HEK293T (cell line): ENCODE measurements around the gene EPB41L4B.

Experiments
- CTBP1 ChIP-seq: fragments of 450-650 bp; IDR thresholded peaks from 2 replicates; pipeline ENCODE4 v1.6.1; 2016; ENCODE audit warnings: borderline replicate concordance
- ELF4 ChIP-seq: fragments of 450-650 bp; IDR thresholded peaks from 2 replicates; pipeline ENCODE4 v1.6.1; 2017; ENCODE audit warnings: antibody characterized with exemption
- LEF1 ChIP-seq: fragments of 450-650 bp; IDR thresholded peaks from 2 replicates; pipeline ENCODE4 v1.6.1; 2017; ENCODE audit warnings: mild to moderate bottlenecking, borderline replicate concordance
- SUZ12 ChIP-seq: fragments of 450-650 bp; IDR thresholded peaks from 2 replicates; pipeline ENCODE4 v1.6.1; 2016; ENCODE audit warnings: mild to moderate bottlenecking
- TARDBP ChIP-seq: fragments of 450-650 bp; IDR thresholded peaks from 2 replicates; pipeline ENCODE4 v1.6.1; 2016

- TF ChIP-seq SUZ12 (no peak), ELF4 (no peak), LEF1 (no peak), TARDBP (no peak), CTBP1 (no peak)
These were observed 30.9 kb downstream of the EPB41L4B start for GRCh38 chr9:109289931-109290330.
